Heart right ventricle (tissue), 16 donors: ENCODE measurements around the gene ADGB. TPM values are rescaled to one million over a fixed set of nuclear protein-coding genes. Genes with fewer than 3 reads are reported as not detected.

Source experiments
- ATAC-seq, 8 donors: fragments of 200-7000 bp; cut with Tn5 transposase; one replicate each; pipeline ENCODE4 v1.9.1; 2020; ENCODE audit warnings: mild to moderate bottlenecking in 8 of 8, moderate library complexity in 8 of 8, moderate number of reproducible peaks in 1 of 8
- DNase-seq, 2 donors: peaks; one replicate each; pipeline ENCODE4 v3.0.0-alpha.2; 2020
- H3K27ac ChIP-seq, 10 donors: fragments of 200-600 bp; sonication (generic) in 2 of 10; one replicate each; pipeline versions ENCODE4 v1.5.0 to v1.8.0; 2020 to 2022; ENCODE audit warnings: mild to moderate bottlenecking in 3 of 10
- H3K27me3 ChIP-seq, 7 donors: fragments of 200-600 bp; one replicate each; pipeline ENCODE4 v1.8.0; 2021 to 2022; ENCODE audit warnings: mild to moderate bottlenecking in 2 of 7
- H3K36me3 ChIP-seq, 9 donors: fragments of 200-600 bp; sonication (generic) in 1 of 9; one replicate each; pipeline versions ENCODE4 v1.5.0 to v1.8.0; 2020 to 2022; ENCODE audit warnings: mild to moderate bottlenecking in 2 of 9
- H3K4me1 ChIP-seq, 9 donors: fragments of 200-600 bp; sonication (generic) in 1 of 9; one replicate each; pipeline versions ENCODE4 v1.5.0 to v1.8.0; 2020 to 2022; ENCODE audit warnings: mild to moderate bottlenecking in 4 of 9
- H3K4me3 ChIP-seq, 10 donors: fragments of 200-600 bp; sonication (generic) in 2 of 10; one replicate each; pipeline versions ENCODE4 v1.5.0 to v1.8.0; 2020 to 2022; ENCODE audit warnings: mild to moderate bottlenecking in 7 of 10, moderate library complexity in 2 of 10
- H3K9me3 ChIP-seq, 11 donors: fragments of 200-600 bp in 10 of 11; sonication (generic) in 2 of 11; one replicate each; pipeline versions ENCODE4 v1.5.0 to v1.8.0; 2013 to 2022; ENCODE audit warnings: mild to moderate bottlenecking in 2 of 11, control low read depth in 1 of 11, moderate library complexity in 1 of 11
- WGBS, 2 donors: extraction: QIAGEN DNeasy Blood & Tissue Kit; methylation state at CpG; one replicate each; pipeline ENCODE4 v1.1.7; 2013; ENCODE audit warnings: inconsistent platforms in 1 of 2; 5-methylcytosine and 5-hydroxymethylcytosine counted together
- intact Hi-C, 10 donors: fragments of 100-400 bp; cut with DNase I; formaldehyde crosslinking; loops; one replicate each; pipeline versions ENCODE4 v1.11.1 to v1.14.2; 2022
- polyA plus RNA-seq, 2 donors: library from polyadenylated mRNA; stranded (reverse); fragments of 200-250 nt; gene quantifications; one replicate each; pipeline ENCODE4 v1.2.3, GENCODE V29; 2013
- total RNA-seq, 10 donors: library from RNA; stranded (reverse); fragmentation: NEBNext Ultra II Directional in 3 of 10; extraction: Animal tissue kit (Norgen Biotek cat#: 25700) in 3 of 10; gene quantifications; one replicate each; pipeline versions ENCODE4 v1.2.1 to v1.2.4, GENCODE V29; 2021 to 2023
- TF ChIP-seq, protein P1 (sequence below), 9 donors: fragments of 200-600 bp; sonication (generic) in 2 of 9; IDR thresholded peaks; one replicate each; pipeline versions ENCODE4 v1.5.0 to v1.8.0; 2021 to 2022; ENCODE audit warnings: antibody characterized with exemption in 9 of 9, mild to moderate bottlenecking in 5 of 9, moderate library complexity in 1 of 9
- donor health status: Arrhythmogenic right ventricular cardiomyopathy.
- donor health status: ischemic (EF 13 %, LVEDD 7.1; RV severe dilation, severe dysfunction).
- donor health status: healthy with polysubstance abuse.
- donor health status: DM: no; HTN: yes; CAD: no.
- donor health status: DM: no; HTN: no; CAD: no.
- donor health status: ischemic (EF 25% LVEDD 6.9; RV normal size, moderate dysfunction).
- donor health status: ischemic (EF 25% LVEDD 5.7; RV mildly dilated, moderate dysfunction).
- donor health status: healthy.
- donor health status: DM: yes; HTN: yes; CAD: no.
- donor health status: Ischemic cardiomyopathy.
- donor health status: ischemic (EF 35%, LVEDD 5.7; RV mildly dilated, moderate dysfunction).
- donor health status: nonischemic (EF 11% LVEDD 7.7; RV severe dilation, severe dysfunction).
- donor health status: DM: yes; HTN: yes; CAD: no.
- donor health status: PGD.
- donor health status: ischemic (EF 29% LVEDD 5.4; RV normal size, mild dysfunction).
- donor health status: nonischemic (EF 23%, LVEDD 6.1; RV moderate dilation, normal function).

Gene ADGB
- total and polyA plus RNA-seq, 12 donors, result 3.7 TPM; not detected in 11

DNA sequence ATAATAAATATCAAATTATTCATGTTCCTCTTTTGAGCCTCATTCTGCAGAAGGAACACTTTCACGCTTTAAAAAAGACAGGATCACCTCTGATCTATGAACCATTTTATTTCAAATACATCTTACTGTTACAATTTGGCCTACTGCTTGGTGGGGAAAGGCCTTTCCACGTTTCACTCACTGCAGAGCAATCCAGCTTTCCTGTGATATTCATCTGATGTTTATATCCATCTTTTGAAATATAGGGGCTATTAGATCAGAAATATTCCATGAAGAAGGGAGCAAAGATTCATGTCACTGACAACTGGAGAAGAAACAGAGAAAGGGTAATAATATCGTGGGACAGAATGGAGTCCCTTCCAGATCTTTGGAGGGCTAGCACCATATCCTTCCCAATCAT, 262.9 kb downstream of the ADGB start:
- 82 to 91% methylated on average over 3 of the region's 3 CpGs for WGBS, 2 donors
- H3K4me1 ChIP-seq, result peaks cover 0 to 9% (median 0%) of the 10 kb centered on the region in 9 donors

DNA sequence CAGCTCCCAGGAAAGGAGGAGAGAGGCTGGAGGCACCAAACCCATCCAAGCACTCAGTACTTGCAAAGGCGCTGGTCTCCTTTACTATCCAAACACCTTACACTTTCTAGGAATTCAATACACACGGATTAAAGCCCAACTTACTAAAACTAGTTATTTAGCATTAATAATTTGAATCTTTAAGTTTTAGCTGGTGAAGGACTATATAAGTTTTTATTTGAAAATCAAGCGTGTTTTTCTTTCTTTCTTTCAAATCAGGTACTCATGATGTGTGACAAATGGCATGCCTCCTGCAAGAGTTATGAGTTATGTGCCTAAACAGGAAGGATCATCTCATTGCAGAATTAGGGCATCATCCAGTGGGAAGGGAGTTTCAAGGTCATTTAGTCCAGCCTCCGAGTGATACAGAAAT, 263.7 kb downstream of the ADGB start:
- Histone ChIP-seq H3K36me3 (no peaks in the 10 kb centered on the region), H3K4me3 (no peak overlapping the region), H3K27me3 (no peaks in the 10 kb centered on the region), H3K27ac (no peak overlapping the region), H3K4me1 (peaks cover 0 to 9% (median 0%) of the 10 kb centered on the region in 9 donors), H3K9me3 (peaks cover 0 to 7% (median 0%) of the 10 kb centered on the region in 11 donors)
- intact Hi-C loops, result no loop called here
- TF ChIP-seq, protein P1, sequence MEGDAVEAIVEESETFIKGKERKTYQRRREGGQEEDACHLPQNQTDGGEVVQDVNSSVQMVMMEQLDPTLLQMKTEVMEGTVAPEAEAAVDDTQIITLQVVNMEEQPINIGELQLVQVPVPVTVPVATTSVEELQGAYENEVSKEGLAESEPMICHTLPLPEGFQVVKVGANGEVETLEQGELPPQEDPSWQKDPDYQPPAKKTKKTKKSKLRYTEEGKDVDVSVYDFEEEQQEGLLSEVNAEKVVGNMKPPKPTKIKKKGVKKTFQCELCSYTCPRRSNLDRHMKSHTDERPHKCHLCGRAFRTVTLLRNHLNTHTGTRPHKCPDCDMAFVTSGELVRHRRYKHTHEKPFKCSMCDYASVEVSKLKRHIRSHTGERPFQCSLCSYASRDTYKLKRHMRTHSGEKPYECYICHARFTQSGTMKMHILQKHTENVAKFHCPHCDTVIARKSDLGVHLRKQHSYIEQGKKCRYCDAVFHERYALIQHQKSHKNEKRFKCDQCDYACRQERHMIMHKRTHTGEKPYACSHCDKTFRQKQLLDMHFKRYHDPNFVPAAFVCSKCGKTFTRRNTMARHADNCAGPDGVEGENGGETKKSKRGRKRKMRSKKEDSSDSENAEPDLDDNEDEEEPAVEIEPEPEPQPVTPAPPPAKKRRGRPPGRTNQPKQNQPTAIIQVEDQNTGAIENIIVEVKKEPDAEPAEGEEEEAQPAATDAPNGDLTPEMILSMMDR (IDR thresholded peaks at IDR 0.05), result no peak
- no peak for DNase-seq
- WGBS, 2 donors, result 78 to 96% methylated on average over 4 of the region's 4 CpGs
- no peak for ATAC-seq

More for the DNA sequence above, 262.9 kb downstream of the ADGB start:
- intact Hi-C loops, result no loop called here
- no peak overlapping the region for H3K4me3 ChIP-seq
- TF ChIP-seq, protein P1 (IDR thresholded peaks at IDR 0.05), result no peak
- ATAC-seq, result no peak
- DNase-seq, result no peak
- no peaks in the 10 kb centered on the region for H3K36me3 ChIP-seq
- H3K9me3 ChIP-seq, result peaks cover 0 to 7% (median 0%) of the 10 kb centered on the region in 11 donors
- H3K27me3 ChIP-seq, result no peaks in the 10 kb centered on the region
- no peak overlapping the region for H3K27ac ChIP-seq

DNA sequence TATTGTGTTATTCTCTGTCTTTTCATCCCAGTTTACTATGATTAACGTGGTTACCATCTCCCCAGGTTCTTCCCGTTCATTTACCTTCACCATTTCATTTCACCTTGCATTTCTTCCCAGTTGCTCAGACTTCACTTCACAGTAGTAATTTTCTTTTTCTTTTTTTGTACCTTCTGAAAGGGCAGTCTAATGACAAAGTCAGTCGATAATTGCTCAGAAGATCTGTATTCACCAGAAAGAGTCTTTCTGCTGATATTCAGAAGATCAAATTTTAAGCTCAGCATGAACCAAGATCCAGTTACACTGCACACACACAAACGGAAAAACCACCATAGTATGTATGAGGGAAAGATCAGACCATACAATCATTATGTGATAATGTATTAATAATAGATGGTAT, 265.5 kb downstream of the ADGB start:
- DNase-seq, result no peak
- TF ChIP-seq, protein P1 (IDR thresholded peaks at IDR 0.05), result no peak
- 81 to 83% methylated on average over 4 of the region's 4 CpGs for WGBS, 2 donors
- no peak for ATAC-seq
- no peak overlapping the region for H3K27ac ChIP-seq
- H3K4me1 ChIP-seq, result no peaks in the 10 kb centered on the region
- no peak overlapping the region for H3K4me3 ChIP-seq
- intact Hi-C loops, result no loop called here
- H3K27me3 ChIP-seq, result no peaks in the 10 kb centered on the region
- peaks cover 0 to 4% (median 0%) of the 10 kb centered on the region in 11 donors for H3K9me3 ChIP-seq
- H3K36me3 ChIP-seq, result no peaks in the 10 kb centered on the region

DNA sequence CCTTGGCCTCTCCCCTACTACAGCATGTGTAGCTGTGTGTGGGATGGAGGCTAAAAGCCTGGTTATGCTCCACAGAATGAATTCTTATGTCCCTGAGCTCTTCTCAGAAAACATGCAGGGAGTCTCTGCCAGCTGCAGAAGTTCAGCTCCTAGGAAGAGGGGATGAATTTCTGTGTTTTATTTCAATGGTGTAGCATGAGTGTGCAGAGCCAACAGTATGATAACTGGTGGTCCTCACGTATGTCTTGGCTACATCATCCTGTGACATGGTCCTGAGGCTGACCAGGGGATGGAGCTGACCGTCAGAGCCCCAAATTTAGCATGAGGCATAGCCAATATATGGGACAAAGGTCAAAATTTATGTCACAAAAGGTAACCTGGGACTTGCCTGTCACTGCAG, 266.1 kb downstream of the ADGB start:
- 90 to 93% methylated on average over 2 of the region's 2 CpGs for WGBS, 2 donors
- no peak for ATAC-seq

More for the DNA sequence above, 266.1 kb downstream of the ADGB start:
- Histone ChIP-seq H3K36me3 (no peaks in the 10 kb centered on the region), H3K9me3 (no peaks in the 10 kb centered on the region), H3K27ac (no peak overlapping the region), H3K4me3 (no peak overlapping the region), H3K4me1 (no peaks in the 10 kb centered on the region), H3K27me3 (no peaks in the 10 kb centered on the region)
- intact Hi-C loops, result no loop called here
- TF ChIP-seq, protein P1 (IDR thresholded peaks at IDR 0.05), result no peak
- DNase-seq, result no peak

Other genes with a start within 250 kb of the ADGB start
- gene RAB32, start 55.1 kb upstream of the ADGB start, total RNA-seq, result 10 to 100 TPM in 2 of 10 donors, 1 to 10 TPM in 8; 1.6 to 14.5 (median 4.2) TPM
- 10 to 100 TPM in 1 of 2 donors, 1 to 10 TPM in 1; 3.4 to 10.5 TPM for gene RAB32, start 55.1 kb upstream of the ADGB start, polyA plus RNA-seq